Fibroblast of the conjunctiva (primary cell): Measurements from ENCODE around the gene EGFR.

Experiments
- DNase-seq: peaks from one replicate; pipeline ENCODE4 v3.0.0-alpha.2; 2010; ENCODE audit warnings: low read depth

Gene EGFR

DNA sequence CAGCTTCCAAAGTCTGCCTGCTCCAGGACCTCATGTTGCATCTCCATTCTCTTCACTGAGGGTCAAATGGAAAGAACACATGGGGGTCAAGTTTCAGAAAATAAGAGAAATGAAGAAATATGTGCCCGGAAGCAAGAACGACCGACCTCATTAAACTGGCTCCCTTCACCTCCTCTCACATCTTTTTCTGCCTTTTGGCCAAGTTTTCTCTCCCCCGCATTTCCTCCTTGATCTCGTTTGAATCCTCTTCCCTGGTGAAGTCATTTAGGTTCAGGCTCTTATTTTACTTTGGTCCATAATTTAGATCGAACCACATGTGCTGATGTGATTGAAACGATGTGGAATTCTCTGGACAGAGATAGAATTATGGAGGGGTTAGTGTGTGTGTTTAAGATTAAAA lies 44.2 kb downstream of the EGFR start:
- no peak for DNase-seq

GRCh38 chr7:55063633-55064032 lies 44.8 kb downstream of the EGFR start:
- DNase-seq = no peak

DNA sequence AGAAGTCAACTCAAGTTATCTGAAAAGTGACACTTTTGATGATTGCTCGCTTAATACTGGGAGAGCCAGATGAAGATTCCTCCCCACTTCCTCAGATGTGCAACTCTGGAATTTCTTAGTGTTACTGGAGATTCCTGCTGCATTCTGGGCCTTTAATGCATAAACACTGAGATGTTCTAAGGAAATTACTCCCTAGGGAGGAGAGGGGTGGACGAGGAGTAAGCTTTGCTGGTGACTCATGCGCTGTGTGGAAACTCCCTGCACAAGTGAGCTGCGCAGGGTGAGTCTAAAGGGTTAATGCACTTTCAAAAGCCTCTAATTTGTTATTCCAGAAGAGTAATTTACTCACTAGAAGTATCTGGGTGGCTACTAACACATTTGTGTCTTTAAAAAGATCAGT lies 46.3 kb downstream of the EGFR start:
- DNase-seq = peak; percentile 98

GRCh38 chr7:55065511-55066229 lies 46.9 kb downstream of the EGFR start:
- DNase-seq = peak; percentile 69

DNA sequence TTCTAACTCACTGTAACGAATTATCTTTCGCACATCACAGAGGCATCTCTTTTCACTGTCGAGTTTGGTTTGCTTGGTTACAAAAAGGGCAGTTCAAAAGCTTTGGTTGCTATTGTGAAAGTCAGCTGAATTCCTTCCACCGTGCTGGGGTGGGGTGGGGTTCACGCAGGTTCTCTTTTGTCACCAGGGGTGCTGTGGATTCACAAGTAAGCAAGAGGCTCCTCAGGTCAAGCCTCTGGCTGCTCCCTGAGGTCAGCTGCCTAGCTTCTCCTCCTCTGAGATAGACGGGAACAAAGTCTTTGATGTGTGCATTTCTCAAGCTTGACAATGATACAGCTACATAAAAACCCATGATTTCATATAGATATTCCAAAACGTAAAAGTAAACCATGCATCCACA lies 47.7 kb downstream of the EGFR start:
- DNase-seq = peak; percentile 47

GRCh38 chr7:55066938-55067337 lies 48.1 kb downstream of the EGFR start:
- DNase-seq = no peak

DNA sequence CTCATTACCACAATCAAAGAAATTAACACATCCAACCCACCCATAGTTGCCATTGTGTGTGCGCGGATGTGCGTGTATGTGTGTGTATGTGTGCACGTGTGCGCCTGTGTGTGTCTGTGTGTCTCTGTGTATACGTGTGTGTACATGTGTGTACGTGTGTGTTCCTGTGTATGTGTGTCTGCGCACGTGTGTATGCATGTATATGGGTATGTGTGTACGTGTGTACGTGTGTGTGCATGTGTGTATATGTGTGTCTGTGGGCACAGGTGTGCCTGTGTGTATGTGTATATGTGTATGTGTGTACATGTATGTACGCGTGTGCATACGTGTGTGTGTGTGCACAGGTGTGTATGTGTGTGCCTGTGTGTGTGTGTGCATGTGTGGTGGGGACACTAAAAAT lies 48.9 kb downstream of the EGFR start:
- no peak for DNase-seq

DNA sequence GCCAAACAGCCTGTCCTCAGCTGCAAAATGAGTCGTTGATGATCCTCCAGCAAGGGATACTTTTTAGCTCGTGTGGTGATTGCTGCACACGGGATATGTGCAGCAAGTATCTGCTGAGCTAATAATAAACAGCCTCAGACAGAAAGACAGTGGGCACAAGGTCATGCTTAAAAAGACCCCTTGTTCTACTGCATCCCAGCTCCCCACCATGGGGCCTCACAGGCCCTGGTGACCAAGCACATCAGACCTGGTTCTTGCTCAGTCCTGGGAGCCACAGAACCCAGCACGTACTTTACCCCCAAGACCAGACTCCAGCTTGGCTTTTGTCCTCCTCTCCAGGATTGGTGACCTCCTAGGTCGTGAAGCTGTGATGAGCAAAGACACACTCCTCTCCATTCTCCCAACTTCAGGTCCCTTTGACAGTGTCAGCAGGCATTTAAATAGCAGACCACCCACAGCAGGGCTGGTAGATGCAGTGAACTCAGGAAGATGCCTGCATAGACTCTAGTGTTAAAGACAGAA lies 50.5 kb downstream of the EGFR start:
- DNase-seq = no peak

DNA sequence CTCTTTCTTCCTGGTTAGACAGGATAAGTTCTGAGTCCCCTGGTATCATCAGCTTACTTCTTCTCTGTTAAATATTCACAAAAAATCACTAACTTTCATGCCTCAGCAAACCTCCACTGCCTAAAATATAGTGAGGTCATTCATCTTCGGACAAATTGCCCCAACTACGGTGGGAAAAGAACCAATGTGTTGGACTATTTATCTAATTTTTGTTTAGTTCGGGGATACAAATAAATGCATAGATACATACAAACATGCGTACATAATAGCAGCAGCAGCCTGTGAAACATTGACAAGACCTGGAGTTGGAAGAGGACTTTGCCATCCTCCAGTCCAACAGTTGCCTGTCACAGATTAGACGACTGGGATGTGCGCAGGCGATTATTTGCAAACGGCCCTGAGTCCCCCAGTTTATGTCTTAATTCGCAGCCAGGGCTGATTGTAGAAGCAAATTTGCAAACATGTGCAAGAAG lies 51.5 kb downstream of the EGFR start:
- DNase-seq = no peak

DNA sequence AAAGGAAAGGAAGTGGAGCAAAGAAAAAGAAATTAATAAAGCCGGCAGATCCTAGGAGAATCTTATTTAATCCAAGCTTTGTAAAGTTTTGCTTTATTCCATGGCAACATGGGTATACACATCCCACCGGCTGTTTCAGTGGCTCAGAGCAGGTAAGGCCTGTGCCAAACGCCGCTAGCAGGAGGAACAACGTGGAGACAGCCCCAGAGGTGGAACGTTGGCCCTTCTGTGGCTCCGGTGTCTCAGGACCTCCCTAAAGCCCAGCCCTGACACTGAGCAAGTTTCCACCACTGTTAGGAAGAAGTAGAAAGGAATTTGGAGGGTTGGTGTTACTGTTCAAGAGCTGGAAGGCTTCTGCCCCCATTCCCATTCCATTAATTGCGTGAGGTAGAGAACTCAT lies 52.0 kb downstream of the EGFR start:
- no peak for DNase-seq

- peak; percentile 64 for DNase-seq
These were observed 52.8 kb downstream of the EGFR start for GRCh38 chr7:55071411-55072175.

DNA sequence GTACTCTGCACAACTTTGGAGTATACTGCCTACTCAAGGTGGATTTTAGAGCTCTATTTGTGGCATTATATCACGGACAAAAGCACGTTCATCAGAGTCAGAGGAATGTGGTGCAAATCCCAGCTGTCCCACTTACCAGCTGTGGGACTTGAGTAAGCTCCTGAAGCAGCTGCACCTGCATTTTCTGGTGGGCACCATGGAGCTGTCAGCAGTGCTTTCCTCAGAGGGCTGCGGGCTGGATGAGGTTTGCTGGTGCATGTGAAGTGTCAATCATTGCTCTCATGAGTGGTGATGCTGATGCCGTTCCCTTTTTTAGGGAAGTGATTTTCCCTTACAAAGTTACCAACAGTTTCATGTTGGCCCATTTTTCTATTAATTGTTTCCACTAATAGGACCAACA lies 53.4 kb downstream of the EGFR start:
- DNase-seq = no peak

DNA sequence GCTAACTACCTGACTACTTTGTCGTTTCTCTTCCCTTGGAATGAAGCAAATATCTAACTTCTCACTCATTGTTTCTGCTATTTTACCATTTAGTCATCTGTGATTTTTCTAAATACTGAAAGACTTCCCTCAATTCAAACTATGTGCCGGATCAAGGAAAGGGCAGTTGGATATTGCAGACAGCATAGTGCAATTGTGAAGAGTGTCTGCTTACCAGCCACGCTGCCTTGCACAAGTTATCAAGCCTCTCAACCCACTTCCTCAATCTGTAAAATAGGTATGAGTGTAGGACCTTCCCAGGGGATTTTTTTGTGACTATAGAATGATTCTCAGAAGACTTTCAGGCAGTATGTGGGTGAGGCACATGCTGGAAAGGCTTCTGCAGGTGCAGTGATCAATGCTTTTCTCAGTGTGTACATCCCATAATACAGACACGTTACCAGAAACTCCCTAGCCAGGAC lies 54.3 kb downstream of the EGFR start:
- DNase-seq = no peak

GRCh38 chr7:55073976-55074528 lies 55.2 kb downstream of the EGFR start:
- DNase-seq = peak; percentile 81

DNA sequence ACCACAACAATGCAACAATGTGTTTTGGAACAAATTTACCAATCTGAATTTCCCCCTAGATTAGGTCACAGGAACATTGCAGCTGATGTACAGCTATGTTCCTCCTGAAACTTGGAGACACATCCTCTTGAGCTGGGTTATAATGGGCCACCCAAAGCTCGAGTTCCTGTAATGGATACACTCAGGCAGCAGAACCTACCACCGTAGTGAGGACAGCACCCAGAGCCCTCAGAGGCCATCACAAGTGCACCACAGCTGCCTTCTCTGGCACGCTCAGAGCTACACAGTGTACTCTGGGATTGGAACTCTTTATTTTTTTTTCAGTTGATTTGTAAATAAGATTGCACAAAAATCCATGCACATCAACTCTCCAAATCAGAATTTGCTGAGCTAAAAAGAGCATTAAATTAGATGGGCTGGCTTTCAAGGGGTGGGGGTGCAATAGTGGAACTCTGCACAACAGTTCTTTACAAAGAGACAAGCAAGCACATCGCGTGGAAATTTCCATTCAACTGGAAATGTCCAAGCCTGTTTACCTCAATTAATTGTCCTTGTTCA lies 56.7 kb downstream of the EGFR start:
- DNase-seq = peak; percentile 52

DNA sequence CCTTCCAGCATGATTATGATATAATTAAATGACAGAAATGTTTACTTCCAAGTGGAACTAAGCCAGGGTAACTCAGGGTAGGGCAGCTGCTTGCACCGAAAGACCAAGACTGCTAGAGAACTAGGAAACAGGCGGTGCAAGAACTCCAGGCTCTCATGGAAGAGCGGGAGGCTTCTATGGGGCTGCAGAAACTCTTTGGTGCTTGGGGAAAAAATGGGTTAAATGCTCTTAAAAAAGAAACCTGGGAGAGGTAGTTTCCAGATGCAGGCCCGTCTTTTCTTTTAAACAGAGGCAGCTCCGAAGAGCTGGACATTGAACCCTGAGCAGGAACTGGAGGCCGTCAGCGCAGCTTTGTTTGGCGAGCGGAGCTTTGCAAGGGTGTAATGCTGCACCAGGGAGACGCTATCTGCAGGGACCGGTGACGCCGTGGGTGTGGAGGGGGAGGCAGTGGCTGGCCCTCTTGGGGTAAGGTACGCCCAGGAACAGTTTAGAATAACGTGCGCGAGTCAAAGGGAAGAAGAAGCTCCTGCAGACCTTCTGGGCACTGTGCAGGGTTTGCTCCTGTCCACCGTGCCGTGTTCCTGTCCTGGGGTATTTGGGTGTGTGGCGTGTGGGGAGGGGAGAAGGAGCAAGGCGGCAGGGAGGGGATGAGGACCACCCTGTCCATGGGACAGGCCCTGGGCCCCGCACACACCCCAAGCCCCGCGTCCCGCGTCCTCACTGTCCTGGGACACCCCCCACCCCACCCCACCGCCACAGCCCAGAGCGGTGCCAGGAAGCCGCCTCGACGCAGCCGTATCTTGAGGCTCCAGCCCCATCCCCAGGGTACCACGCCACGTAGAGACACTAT lies 59.0 kb downstream of the EGFR start:
- no peak for DNase-seq

- DNase-seq = no peak
These were observed 59.9 kb downstream of the EGFR start for GRCh38 chr7:55078465-55079372.

DNA sequence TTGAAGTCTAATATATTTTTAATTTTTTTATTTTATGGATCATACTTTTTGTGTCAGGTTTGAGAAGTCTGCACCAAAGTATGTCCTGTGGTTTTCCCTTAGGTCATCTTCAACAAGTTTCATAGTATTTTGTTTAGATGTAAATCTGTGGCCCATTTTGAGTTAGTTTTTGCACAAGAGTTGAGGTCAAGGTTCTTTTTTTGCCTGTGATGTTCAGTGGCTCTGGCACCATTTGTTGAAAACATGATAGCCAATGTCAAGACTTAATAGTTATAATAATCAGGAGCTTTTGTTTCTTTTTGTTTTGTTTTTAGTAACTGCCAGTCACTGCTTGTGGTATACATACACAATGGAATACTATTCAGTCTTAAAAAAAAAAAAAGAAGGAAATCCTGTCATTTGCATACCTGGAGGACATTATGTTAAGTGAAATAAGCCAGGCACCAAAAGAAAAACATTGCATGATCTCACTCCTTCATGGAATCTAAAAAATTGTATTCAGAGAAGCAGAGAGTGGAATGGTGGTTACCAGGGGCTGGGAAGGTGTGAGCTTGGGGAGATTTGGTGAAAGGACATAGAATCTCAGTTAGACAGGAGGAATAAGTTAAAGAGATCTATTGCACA lies 61.3 kb downstream of the EGFR start:
- no peak for DNase-seq

DNA sequence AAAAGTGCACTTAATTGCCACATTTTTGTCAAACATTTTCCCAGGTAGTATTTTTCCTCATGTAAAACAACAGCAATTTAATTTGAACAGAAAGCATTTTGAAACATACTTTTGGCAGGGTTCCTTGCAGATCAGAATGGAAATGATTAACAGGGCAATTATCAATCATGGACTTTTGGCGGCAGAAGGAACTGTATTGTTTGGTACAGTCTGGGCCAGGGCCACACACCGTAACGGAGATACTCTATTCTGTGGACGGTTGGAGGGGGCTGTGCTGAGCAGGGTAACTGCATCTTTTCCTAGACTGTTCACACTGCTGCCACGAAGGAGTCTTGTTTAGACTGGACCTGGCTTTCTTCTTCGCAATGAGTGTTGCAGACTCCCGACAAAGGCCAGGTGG lies 62.3 kb downstream of the EGFR start:
- DNase-seq = no peak
